KMS-11 (cell line): ENCODE measurements around the gene MINK1.

Experiments used
- H2AFZ ChIP-seq: fragments of 200-600 bp; sonication (generic); 2 replicates; pipeline ENCODE4 v1.6.1; 2016; ENCODE audit warnings: antibody characterized with exemption, mixed run types, low read depth
- H3K27ac ChIP-seq: fragments of 200-600 bp; sonication (generic); 2 replicates; pipeline ENCODE4 v1.6.1; 2016; ENCODE audit warnings: mild to moderate bottlenecking, mixed run types
- H3K27me3 ChIP-seq: fragments of 200-600 bp; sonication (generic); 2 replicates; pipeline ENCODE4 v1.6.1; 2017; ENCODE audit warnings: mild to moderate bottlenecking, low read depth, mixed run types, moderate library complexity; ENCODE audit not compliant: insufficient read depth
- H3K36me3 ChIP-seq: fragments of 200-600 bp; sonication (generic); 2 replicates; pipeline ENCODE4 v1.6.1; 2017; ENCODE audit warnings: mild to moderate bottlenecking, mixed run types; ENCODE audit not compliant: insufficient read depth
- H3K4me1 ChIP-seq: fragments of 200-600 bp; sonication (generic); 2 replicates; pipeline ENCODE4 v1.6.1; 2016; ENCODE audit warnings: mild to moderate bottlenecking, low read depth, mixed run types; ENCODE audit not compliant: poor library complexity, severe bottlenecking
- H3K4me2 ChIP-seq: fragments of 200-600 bp; sonication (generic); 2 replicates; pipeline ENCODE4 v1.7.0; 2016; ENCODE audit warnings: mild to moderate bottlenecking, mixed run types
- H3K4me3 ChIP-seq: fragments of 200-600 bp; sonication (generic); IDR thresholded peaks from 2 replicates; pipeline ENCODE4 v1.6.1; 2017; ENCODE audit warnings: low read depth, low read length, mixed read lengths; ENCODE audit not compliant: insufficient read depth
- H3K79me2 ChIP-seq: fragments of 200-600 bp; sonication (generic); 2 replicates; pipeline ENCODE4 v1.6.1; 2016; ENCODE audit warnings: low read depth, mixed run types; ENCODE audit not compliant: insufficient read depth
- H3K9ac ChIP-seq: fragments of 200-600 bp; sonication (generic); 2 replicates; pipeline ENCODE4 v1.6.1; 2016; ENCODE audit warnings: mild to moderate bottlenecking, mixed run types
- H4K20me1 ChIP-seq: fragments of 200-600 bp; sonication (generic); 2 replicates; pipeline ENCODE4 v1.6.1; 2016; ENCODE audit warnings: mild to moderate bottlenecking, mixed run types; ENCODE audit not compliant: insufficient read depth
- TF ChIP-seq, protein P1 (sequence below): fragments of 200-600 bp; sonication (generic); conservative IDR thresholded peaks from 2 replicates; pipeline ENCODE4 v1.6.1; 2017; ENCODE audit warnings: low read depth, mild to moderate bottlenecking, antibody characterized with exemption, low read length, moderate library complexity, mixed read lengths

Gene MINK1

GRCh38 chr17:4877089-4877488 lies 43.9 kb downstream of the MINK1 start:
- H3K27ac ChIP-seq: no peak overlapping the region
- no peaks in the 10 kb centered on the region for H3K79me2 ChIP-seq
- H3K4me1 ChIP-seq: no peaks in the 10 kb centered on the region
- H2AFZ ChIP-seq: no peak overlapping the region
- H4K20me1 ChIP-seq: no peaks in the 10 kb centered on the region
- H3K36me3 ChIP-seq: no peaks in the 10 kb centered on the region
- no peak overlapping the region for H3K9ac ChIP-seq
- TF ChIP-seq, protein P1, sequence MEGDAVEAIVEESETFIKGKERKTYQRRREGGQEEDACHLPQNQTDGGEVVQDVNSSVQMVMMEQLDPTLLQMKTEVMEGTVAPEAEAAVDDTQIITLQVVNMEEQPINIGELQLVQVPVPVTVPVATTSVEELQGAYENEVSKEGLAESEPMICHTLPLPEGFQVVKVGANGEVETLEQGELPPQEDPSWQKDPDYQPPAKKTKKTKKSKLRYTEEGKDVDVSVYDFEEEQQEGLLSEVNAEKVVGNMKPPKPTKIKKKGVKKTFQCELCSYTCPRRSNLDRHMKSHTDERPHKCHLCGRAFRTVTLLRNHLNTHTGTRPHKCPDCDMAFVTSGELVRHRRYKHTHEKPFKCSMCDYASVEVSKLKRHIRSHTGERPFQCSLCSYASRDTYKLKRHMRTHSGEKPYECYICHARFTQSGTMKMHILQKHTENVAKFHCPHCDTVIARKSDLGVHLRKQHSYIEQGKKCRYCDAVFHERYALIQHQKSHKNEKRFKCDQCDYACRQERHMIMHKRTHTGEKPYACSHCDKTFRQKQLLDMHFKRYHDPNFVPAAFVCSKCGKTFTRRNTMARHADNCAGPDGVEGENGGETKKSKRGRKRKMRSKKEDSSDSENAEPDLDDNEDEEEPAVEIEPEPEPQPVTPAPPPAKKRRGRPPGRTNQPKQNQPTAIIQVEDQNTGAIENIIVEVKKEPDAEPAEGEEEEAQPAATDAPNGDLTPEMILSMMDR: no peak
- no peak overlapping the region for H3K4me2 ChIP-seq
- no peaks in the 10 kb centered on the region for H3K27me3 ChIP-seq
- no peak overlapping the region for H3K4me3 ChIP-seq

DNA sequence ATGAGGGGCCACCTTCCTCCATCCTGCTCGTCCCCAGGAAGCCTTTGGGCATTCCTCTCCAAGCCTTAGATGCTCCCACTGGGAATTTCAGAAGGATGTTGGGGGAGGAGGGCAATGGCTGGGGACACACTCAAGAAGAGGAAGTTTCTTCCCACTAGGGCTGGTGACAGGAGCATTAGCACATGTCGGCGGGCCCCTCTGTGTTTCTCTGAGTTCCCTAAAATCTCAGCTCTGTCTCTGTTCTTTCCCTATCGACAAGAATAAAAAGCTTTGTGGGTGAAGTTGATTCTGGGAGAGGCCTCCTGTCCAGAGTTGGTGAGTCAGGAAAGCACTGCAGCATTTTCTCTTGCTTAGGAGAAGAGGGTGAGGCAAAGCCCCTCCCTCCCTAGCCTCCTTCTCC lies 46.5 kb downstream of the MINK1 start:
- H4K20me1 ChIP-seq: no peaks in the 10 kb centered on the region
- H2AFZ ChIP-seq: no peak overlapping the region
- no peaks in the 10 kb centered on the region for H3K79me2 ChIP-seq
- H3K4me2 ChIP-seq: no peak overlapping the region
- H3K27me3 ChIP-seq: no peaks in the 10 kb centered on the region
- no peak overlapping the region for H3K27ac ChIP-seq
- H3K9ac ChIP-seq: no peak overlapping the region
- TF ChIP-seq, protein P1: no peak
- no peak overlapping the region for H3K4me3 ChIP-seq
- H3K36me3 ChIP-seq: no peaks in the 10 kb centered on the region
- H3K4me1 ChIP-seq: no peaks in the 10 kb centered on the region

DNA sequence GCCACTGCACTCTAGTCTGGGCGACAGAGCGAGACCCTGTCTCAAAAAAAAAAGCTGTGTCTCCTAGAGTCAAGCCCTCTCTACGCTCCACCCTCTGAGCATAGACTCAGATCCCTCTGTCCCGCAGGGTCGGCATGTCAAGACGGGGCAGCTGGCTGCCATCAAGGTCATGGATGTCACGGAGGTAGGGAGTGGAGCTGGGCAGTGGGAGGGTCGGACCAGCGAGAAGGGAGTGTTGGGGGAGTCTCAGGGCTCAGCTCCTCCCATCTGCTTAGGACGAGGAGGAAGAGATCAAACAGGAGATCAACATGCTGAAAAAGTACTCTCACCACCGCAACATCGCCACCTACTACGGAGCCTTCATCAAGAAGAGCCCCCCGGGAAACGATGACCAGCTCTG lies 47.7 kb downstream of the MINK1 start:
- no peaks in the 10 kb centered on the region for H3K4me1 ChIP-seq
- no peak overlapping the region for H3K27ac ChIP-seq
- no peak overlapping the region for H3K4me3 ChIP-seq
- H4K20me1 ChIP-seq: no peaks in the 10 kb centered on the region
- H2AFZ ChIP-seq: no peak overlapping the region
- H3K9ac ChIP-seq: no peak overlapping the region
- TF ChIP-seq, protein P1: no peak
- no peak overlapping the region for H3K4me2 ChIP-seq
- H3K79me2 ChIP-seq: no peaks in the 10 kb centered on the region
- no peaks in the 10 kb centered on the region for H3K27me3 ChIP-seq
- H3K36me3 ChIP-seq: no peaks in the 10 kb centered on the region

DNA sequence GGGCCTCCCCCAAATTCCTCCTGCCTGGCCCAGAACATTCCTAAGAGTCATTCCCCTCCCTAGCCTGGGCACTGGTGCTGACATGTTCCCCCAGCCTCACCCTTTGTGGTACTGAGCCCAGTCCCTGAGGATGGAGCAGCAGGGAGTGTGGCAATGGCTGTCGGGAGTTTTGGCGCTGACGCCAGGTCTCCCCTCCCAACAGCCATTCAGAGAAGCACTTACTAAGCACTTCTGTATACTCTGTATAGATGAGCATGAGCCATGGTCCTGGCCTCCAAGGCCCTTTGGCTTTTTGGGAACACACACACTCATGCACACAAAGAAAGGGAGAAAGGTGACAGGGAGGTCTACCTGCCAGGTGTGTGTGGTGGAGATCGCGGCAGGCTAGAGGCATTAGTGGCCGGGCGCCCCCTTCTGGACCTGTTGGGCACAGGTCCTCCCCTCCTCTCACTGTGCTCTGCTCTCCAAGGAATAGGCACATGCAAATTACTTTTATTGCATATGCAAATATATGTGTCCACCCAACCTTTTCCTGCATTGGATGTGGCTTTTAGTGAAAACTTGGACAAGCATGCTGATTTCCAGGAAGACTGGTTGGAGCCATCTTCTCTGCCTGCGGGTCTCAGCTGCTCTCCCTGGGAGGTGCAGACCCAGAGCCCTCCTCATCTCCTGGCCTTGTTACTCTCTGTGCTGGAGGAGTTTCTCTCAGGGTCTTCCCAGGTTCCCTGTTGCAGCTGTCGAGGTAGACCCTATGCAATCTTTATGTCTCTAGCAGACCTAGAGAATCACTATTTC lies 48.8 kb downstream of the MINK1 start:
- H3K4me2 ChIP-seq: no peak overlapping the region
- H3K27me3 ChIP-seq: no peaks in the 10 kb centered on the region
- no peak overlapping the region for H2AFZ ChIP-seq
- H3K36me3 ChIP-seq: no peaks in the 10 kb centered on the region
- no peaks in the 10 kb centered on the region for H3K79me2 ChIP-seq
- no peak overlapping the region for H3K9ac ChIP-seq
- H4K20me1 ChIP-seq: no peaks in the 10 kb centered on the region
- H3K4me1 ChIP-seq: no peaks in the 10 kb centered on the region
- H3K4me3 ChIP-seq: no peak overlapping the region
- no peak overlapping the region for H3K27ac ChIP-seq
- TF ChIP-seq, protein P1: peak; percentile 44
